Right hindlimb (tissue), 1 donor: ENCODE results near the gene ZNF865.

Experiments
- DNase-seq: peaks from one replicate; pipeline ENCODE4 v3.0.0-alpha.2; 2018

ZNF865 gene

GRCh38 chr19:55609326-55609725 lies 3.9 kb downstream of the ZNF865 start:
- DNase-seq: no peak

DNA sequence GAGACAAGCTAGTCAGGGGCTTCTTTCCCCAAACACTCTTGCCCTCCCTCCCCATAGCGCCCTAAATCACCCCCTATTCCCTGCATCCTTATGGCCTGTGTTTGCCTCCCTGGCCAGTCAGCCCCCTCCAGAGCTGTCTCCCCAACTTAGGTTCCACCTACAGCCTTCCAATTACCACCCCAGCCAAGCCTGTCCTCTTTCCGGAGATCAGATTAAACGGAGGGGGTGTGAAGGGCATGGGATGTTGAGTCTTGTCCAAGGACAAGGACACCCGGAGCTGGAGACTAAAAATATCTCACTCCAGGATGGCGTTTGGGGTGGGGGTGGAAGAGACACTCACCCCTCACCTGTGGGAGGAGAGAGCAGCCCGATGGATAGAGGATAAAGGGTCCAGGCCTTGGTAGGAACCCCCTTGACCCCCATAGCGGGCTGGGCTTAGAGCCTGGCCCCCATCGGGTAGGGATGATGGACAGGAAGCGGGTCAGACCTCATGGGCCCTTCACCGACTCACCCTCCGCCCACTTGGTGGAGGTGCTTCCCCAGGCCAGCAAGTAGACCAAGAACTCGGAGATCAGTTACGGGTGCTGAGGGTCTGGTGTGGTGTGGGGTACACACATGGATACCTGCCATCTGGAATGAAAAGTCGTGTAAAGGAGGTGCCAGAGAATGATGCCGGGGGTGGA lies 6.0 kb downstream of the ZNF865 start:
- no peak for DNase-seq

- no peak for DNase-seq
These were observed 6.7 kb downstream of the ZNF865 start for GRCh38 chr19:55611983-55612645.

- no peak for DNase-seq
These were observed 7.9 kb downstream of the ZNF865 start for GRCh38 chr19:55613396-55613795.

DNA sequence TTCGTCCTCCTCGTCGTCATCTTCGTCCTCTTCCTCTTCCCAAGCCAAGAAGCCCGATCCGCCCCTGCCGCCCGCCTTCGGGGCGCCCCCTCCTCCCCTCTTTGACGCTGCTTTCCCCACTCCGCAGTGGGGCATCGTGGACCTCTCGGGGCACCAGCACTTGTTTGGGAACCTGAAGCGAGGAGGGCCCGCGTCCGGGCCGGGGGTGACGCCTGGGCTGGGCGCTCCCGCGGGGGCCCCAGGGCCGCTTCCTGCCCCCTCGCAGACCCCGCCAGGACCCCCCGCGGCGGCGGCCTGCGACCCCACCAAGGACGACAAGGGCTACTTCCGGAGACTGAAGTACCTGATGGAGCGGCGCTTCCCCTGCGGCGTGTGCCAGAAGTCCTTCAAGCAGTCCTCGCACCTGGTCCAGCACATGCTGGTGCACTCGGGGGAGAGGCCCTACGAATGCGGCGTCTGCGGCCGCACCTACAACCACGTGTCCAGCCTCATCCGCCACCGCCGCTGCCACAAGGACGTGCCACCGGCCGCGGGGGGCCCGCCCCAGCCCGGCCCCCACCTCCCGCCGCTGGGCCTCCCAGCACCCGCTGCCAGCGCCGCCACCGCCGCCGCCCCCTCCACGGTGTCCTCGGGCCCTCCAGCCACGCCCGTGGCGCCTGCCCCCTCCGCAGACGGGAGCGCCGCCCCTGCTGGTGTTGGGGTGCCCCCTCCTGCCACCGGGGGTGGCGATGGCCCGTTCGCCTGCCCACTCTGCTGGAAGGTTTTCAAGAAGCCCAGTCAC lies 8.7 kb downstream of the ZNF865 start:
- no peak for DNase-seq

DNA sequence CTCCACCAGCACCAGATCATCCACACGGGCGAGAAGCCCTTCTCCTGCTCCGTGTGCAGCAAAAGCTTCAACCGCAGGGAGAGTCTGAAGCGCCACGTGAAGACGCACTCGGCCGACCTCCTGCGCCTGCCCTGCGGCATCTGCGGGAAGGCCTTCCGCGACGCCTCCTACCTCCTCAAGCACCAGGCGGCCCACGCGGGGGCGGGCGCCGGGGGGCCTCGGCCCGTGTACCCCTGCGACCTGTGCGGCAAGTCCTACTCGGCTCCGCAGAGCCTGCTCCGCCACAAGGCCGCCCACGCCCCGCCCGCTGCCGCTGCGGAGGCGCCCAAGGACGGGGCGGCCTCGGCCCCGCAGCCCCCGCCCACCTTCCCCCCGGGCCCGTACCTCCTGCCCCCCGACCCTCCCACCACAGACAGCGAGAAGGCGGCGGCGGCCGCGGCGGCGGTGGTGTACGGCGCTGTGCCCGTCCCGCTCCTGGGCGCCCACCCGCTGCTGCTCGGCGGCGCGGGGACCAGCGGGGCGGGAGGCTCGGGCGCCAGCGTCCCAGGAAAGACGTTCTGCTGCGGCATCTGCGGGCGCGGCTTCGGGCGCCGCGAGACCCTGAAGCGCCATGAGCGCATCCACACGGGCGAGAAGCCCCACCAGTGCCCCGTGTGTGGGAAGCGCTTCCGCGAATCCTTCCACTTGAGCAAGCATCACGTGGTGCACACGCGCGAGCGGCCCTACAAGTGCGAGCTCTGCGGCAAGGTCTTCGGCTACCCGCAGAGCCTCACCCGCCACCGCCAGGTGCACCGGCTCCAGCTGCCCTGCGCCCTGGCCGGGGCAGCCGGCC lies 9.5 kb downstream of the ZNF865 start:
- no peak for DNase-seq

- DNase-seq: no peak
These were observed 10.3 kb downstream of the ZNF865 start for GRCh38 chr19:55615543-55616394.

GRCh38 chr19:55616395-55616875 lies 11.0 kb downstream of the ZNF865 start:
- DNase-seq: no peak

DNA sequence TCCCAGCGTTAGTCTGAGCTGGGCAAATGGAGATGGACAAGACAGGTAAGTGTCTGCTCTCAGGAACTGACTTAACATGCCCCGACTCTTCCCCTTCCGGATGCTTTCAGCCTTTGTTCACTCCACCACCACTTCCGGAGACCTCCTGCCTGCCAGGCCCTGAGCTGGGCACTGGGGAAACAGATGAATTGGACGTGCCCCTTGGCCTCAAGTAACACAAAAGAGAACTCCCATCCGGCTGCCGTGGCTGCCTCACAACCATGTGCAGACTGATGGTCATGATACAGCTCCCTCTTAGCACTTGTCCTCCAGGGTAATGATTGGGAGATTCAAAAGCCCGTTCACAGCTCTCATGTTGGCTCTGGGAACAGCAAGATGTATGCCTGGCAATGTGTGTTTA lies 12.0 kb downstream of the ZNF865 start:
- DNase-seq: no peak

- no peak for DNase-seq
These were observed 13.0 kb downstream of the ZNF865 start for GRCh38 chr19:55618426-55618825.

GRCh38 chr19:55619286-55619685 lies 13.8 kb downstream of the ZNF865 start:
- no peak for DNase-seq

DNA sequence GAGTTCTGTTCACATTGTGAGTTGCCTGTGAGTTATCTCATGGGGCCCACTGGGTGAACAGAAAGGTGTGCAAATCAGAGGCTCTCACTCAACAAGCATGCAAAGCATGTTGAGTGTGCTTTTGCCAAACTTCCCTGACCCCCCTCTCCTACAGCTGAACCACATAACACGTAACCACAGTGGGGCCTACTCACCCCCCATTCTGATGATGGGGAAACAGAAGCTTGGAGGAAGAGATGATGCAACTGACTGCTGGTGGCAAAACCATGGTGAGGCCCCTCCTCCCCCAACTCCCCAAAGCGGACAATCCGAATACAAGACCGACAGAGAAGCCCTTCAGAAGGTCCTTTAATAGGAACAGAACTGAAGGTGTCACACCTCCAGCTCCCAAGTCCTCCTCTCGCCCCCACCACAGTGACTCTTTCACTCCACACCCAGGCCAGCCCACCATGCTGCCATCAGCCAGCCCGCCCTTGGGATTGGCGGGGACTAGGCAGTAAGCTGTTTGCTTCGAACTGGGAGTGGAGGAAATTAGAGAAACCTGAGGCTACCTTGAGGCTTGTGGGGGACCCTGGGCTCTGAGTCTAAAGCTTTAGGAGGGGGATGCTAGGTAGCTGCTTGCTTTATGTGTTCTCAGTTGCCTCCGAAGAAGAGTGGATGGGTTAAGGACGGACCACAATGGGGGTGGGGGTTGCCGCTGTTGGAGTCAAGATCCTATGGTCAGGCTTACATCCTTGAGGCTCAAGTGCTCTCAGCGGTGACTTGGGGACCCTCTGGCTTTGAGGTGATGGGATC lies 15.2 kb downstream of the ZNF865 start:
- DNase-seq: no peak

- DNase-seq: no peak
These were observed 15.8 kb downstream of the ZNF865 start for GRCh38 chr19:55621205-55621672.

DNA sequence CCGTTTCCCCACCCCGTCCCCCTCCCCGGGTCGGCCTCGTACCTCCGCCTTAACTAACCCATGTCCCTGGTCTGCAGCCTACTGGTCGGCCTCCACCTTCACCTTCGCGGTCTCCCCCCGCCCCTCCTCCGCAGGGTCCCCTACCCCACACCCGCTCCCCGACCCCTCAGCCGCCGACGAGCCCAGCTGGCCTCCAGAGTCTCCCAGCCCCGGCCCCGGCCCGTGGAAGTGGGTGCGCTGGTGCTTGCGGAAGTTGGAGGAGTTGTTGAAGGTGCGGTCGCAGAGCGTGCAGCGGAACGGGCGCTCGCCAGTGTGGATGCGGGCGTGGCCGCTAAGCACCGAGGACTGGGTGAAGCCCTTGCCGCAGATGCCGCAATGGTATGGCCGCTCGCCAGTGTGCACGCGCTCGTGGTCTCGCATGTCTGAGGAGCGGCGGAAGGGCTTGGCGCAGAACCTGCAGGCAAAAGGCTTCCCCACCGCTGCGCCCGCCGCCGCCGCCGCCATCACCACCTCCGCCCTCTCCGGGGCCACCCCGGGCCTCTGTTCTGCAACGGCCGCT lies 16.3 kb downstream of the ZNF865 start:
- DNase-seq: no peak

DNA sequence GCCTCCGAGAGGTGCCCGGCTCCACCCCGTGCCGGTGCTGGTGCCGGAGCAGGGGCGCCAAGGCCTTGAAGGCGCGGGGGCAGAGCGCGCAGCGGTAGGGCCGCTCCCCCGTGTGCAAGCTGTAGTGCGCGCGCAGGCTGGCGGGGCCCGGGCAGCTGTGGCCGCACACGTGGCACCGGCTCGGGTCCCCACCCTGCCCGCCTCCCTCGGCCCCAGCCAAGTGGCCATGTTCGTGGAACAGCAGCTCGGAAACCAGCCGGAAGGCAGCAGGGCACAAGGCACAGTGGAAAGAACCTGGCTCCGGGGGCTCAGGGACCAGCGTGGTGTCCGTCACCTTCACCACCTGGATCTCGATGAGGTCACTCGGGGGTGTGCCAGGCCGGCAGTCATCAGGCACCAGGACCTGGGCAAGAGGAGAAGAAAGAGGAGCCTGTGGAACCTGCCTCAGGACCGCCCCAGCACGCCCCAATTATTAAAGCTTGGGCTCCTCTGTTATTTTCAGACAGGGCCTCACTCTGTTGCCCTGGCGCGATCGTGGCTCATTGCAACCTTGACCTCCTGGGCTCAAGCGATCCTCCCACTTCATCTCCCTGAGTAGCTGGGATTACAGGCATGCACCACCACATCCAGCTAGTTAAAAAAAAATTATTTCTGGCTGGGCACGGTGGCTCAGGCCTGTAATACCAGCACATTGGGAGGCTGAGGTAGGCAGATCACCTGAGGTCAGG lies 17.0 kb downstream of the ZNF865 start:
- no peak for DNase-seq

GRCh38 chr19:55623130-55623529 lies 17.7 kb downstream of the ZNF865 start:
- DNase-seq: no peak

GRCh38 chr19:55623561-55623960 lies 18.1 kb downstream of the ZNF865 start:
- DNase-seq: no peak

GRCh38 chr19:55624109-55625003 lies 18.9 kb downstream of the ZNF865 start, which contains the start of gene ZNF784:
Gene ZNF784, minus strand, starts transcription at chr19:55624566. Its CDS starts 5 bp downstream, at chr19:55624561.
- peak; percentile 95 for DNase-seq

DNA sequence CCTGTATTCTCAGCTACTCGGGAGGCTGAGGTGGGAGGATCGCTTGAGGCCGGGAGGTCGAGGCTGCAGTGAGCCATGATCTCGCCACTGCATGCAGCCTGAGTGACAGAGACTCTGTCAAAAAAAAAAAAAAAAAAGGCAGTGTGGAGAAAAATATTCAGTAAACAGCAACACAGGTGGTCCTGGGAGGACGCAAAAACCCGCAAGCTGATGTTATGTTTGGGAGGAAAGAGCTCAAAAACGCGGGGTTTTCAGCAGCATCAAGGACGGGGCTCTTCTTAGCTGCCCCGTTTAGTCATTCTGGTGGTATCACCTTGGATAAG lies 19.5 kb downstream of the ZNF865 start:
- no peak for DNase-seq
